ENCODE results near the gene DLG2.

Gene DLG2

DNA sequence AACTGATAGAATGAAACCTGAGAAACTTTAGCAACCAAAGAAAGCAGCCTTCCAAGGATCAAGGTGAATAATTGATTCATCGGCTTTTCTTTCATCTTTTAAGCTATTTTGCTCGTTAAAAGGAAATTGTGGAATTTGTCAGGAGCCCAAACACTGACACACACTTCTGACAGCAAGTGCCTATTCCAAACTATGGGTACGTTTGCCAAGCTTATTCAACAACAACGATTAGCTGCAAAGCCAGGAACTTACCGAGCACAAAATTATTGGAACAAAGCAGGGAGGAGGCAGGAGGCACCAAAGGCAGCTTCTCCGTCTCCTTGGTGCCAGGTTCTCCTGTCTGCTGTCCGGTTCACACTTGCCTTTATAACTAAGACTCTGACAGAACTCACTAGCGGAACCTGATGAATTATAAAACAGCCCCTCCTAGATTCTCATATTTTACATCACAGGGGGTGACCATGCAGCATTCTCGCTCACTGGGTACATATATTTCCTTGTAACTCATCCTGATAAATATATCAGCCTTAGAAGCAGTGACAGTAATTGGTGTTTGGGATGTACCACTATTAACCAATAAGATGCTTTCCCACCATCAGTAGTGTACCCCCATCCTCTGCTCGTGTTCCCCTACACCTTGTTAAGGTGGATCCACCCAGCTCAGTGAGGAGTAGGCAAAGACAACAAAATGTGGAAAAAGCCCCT lies 1945.1 kb downstream of the DLG2 start:
- no peak overlapping the region for H3K4me3 ChIP-seq (replicated peaks; ENCODE audit: insufficient read depth, low read length)
- TF ChIP-seq POLR2AphosphoS5 (IDR thresholded peaks at IDR 0.05; ENCODE audit: low read depth), result no peak
- no peak for TF ChIP-seq SPI1 (IDR thresholded peaks at IDR 0.05; ENCODE audit: borderline replicate concordance, low read depth)
- TF ChIP-seq, protein P1, sequence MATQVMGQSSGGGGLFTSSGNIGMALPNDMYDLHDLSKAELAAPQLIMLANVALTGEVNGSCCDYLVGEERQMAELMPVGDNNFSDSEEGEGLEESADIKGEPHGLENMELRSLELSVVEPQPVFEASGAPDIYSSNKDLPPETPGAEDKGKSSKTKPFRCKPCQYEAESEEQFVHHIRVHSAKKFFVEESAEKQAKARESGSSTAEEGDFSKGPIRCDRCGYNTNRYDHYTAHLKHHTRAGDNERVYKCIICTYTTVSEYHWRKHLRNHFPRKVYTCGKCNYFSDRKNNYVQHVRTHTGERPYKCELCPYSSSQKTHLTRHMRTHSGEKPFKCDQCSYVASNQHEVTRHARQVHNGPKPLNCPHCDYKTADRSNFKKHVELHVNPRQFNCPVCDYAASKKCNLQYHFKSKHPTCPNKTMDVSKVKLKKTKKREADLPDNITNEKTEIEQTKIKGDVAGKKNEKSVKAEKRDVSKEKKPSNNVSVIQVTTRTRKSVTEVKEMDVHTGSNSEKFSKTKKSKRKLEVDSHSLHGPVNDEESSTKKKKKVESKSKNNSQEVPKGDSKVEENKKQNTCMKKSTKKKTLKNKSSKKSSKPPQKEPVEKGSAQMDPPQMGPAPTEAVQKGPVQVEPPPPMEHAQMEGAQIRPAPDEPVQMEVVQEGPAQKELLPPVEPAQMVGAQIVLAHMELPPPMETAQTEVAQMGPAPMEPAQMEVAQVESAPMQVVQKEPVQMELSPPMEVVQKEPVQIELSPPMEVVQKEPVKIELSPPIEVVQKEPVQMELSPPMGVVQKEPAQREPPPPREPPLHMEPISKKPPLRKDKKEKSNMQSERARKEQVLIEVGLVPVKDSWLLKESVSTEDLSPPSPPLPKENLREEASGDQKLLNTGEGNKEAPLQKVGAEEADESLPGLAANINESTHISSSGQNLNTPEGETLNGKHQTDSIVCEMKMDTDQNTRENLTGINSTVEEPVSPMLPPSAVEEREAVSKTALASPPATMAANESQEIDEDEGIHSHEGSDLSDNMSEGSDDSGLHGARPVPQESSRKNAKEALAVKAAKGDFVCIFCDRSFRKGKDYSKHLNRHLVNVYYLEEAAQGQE (IDR thresholded peaks at IDR 0.05; ENCODE audit: insufficient replicate concordance, low read depth), result no peak
- no peak for TF ChIP-seq GABPA (IDR thresholded peaks at IDR 0.05; ENCODE audit: low read depth)
- TF ChIP-seq, protein P2, sequence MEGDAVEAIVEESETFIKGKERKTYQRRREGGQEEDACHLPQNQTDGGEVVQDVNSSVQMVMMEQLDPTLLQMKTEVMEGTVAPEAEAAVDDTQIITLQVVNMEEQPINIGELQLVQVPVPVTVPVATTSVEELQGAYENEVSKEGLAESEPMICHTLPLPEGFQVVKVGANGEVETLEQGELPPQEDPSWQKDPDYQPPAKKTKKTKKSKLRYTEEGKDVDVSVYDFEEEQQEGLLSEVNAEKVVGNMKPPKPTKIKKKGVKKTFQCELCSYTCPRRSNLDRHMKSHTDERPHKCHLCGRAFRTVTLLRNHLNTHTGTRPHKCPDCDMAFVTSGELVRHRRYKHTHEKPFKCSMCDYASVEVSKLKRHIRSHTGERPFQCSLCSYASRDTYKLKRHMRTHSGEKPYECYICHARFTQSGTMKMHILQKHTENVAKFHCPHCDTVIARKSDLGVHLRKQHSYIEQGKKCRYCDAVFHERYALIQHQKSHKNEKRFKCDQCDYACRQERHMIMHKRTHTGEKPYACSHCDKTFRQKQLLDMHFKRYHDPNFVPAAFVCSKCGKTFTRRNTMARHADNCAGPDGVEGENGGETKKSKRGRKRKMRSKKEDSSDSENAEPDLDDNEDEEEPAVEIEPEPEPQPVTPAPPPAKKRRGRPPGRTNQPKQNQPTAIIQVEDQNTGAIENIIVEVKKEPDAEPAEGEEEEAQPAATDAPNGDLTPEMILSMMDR (IDR thresholded peaks at IDR 0.05; ENCODE audit: insufficient read depth, low read length), result no peak
- H3K27ac ChIP-seq (replicated peaks), result no peak overlapping the region
- H3K27me3 ChIP-seq (ENCODE audit: insufficient read depth, poor library complexity, severe bottlenecking), result no peaks in the 10 kb centered on the region
- no peak for DNase-seq (ENCODE audit: low read depth in 1 of 2, low spot score in 1 of 2)

DNA sequence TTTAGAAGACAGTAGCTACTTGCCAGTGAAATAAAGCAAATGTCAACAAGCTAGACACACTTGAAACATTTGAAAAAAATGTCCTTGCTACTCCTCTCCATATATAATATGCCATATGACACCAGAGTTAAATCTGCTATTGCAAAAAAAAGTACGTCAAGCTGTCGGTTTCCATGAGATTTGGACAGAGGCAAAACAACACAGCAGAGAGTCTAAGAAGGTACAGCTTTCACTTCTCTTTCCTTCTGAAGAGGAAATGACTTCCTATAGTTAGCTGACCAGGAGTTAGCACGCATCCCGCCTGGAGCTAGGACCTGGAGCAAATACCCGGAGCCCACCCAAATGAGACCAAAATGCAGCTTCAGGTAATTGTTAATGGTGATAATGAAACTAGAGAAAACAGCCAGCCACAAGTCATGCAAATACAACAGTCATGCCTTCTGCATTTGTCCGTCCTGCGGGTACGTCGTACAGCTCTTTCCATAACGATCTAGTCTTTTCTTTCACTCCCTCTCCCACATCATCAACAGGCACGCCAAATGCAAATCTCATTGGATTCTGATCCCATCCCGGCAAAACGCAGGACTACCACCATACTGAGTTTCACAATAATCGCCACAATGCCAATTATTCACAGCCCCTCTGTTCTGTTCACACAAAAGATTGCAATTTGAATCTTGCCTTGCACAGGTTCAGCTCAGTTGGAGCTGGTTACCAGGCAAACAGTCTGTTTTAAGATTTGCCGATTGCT lies 1945.9 kb downstream of the DLG2 start:
- TF ChIP-seq SPI1 (IDR thresholded peaks at IDR 0.05; ENCODE audit: borderline replicate concordance, low read depth) (no peak), GABPA (IDR thresholded peaks at IDR 0.05; ENCODE audit: low read depth) (no peak), POLR2AphosphoS5 (IDR thresholded peaks at IDR 0.05; ENCODE audit: low read depth) (no peak)
- TF ChIP-seq, protein P1 (IDR thresholded peaks at IDR 0.05; ENCODE audit: insufficient replicate concordance, low read depth), result no peak
- TF ChIP-seq, protein P2 (IDR thresholded peaks at IDR 0.05; ENCODE audit: insufficient read depth, low read length), result no peak
- H3K4me3 ChIP-seq (replicated peaks; ENCODE audit: insufficient read depth, low read length), result no peak overlapping the region
- H3K27me3 ChIP-seq (ENCODE audit: insufficient read depth, poor library complexity, severe bottlenecking), result no peaks in the 10 kb centered on the region
- H3K27ac ChIP-seq (replicated peaks), result no peak overlapping the region
- no peak for DNase-seq (ENCODE audit: low read depth in 1 of 2, low spot score in 1 of 2)

DNA sequence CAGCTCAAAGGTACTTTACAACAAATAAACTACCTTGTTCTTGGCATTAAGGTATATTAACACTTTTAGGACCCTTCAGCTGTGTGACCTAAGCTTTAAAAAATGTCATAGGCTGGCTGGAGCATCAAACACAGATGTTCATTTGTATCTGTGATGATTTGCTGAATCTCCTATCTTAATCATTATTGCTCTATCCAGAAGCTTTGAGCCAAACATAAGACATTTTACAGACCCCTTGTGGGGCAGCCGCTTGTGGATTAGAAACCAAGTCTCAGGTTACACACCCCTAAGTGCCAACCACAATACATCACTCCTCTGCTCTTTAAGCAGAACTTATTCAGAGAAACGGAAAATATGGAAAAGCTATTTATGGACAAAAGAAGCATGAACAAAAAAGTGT lies 1946.8 kb downstream of the DLG2 start:
- Histone ChIP-seq H3K27ac (replicated peaks) (no peak overlapping the region), H3K27me3 (ENCODE audit: insufficient read depth, poor library complexity, severe bottlenecking) (no peaks in the 10 kb centered on the region), H3K4me3 (replicated peaks; ENCODE audit: insufficient read depth, low read length) (no peak overlapping the region)
- no peak for DNase-seq (ENCODE audit: low read depth in 1 of 2, low spot score in 1 of 2)
- TF ChIP-seq GABPA (IDR thresholded peaks at IDR 0.05; ENCODE audit: low read depth) (no peak), SPI1 (IDR thresholded peaks at IDR 0.05; ENCODE audit: borderline replicate concordance, low read depth) (no peak), POLR2AphosphoS5 (IDR thresholded peaks at IDR 0.05; ENCODE audit: low read depth) (no peak)
- TF ChIP-seq, protein P1 (IDR thresholded peaks at IDR 0.05; ENCODE audit: insufficient replicate concordance, low read depth), result no peak
- TF ChIP-seq, protein P2 (IDR thresholded peaks at IDR 0.05; ENCODE audit: insufficient read depth, low read length), result no peak
